ENCODE results near the gene CCNQ.

Gene CCNQ

DNA sequence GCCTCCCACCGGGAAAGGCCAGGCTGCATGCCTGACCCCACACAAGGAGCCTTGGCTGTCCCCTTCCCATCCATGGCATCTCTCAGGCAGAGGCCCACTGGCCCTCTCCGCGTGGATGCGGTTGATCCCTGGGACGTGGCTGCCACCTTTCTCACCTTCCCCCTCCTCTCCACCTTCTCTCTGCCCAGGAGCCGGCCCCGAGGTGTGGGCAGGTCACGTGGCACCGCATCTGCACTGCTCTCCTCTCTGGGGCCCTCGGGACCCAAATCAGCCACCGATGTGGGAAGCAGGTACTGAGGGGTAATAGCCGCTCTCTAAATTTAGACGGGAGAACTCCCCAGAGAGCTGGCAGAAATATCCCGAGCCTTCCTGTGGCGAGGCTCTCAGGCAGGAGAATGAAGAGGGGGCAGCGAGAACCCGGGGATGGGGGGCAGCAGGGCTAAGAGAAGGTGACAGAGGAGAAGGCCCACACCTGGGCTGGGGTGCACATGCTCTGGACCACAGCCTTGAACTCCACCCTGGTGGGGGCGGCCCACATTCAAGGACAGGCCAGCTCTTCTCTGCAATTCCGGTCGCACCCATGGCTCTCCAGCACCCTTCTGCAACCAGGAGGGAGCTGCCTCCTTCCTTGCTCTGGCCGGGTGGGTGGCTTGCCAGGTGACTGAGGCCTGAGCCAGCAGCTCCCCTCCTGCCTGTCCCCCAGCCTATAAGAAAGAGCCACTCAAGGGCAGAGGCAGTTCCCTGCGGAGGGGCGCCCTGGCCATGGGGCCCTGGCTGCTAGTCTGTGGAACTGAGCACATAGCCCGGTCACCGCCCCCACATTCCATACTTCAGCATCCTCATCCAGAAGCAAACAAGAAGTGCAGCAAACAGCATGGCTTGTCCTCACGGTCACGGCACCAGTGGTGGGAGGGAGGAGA is 38.4 kb upstream of the CCNQ start:
- DNase-seq (ENCODE audit: low spot score): no peak

DNA sequence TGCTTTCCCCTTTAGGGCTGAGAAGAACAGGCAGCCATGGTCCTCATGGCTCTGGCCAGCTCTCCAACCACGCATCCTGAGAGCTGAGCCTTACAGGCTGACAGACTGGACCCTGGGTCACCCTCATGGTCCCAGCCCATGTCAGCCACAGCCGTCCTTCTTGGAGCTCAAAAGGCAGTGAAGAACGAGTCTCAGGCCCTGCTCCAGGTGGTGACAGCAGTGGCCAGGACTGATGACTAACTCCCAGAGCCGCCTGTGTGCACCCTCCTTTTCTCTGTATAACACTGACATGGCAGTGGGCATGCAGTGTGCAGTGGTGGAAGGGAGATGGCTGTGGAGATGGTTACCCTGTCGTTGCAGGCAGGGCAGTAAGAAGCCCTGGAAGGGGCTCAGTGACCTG is 37.8 kb upstream of the CCNQ start:
- DNase-seq (ENCODE audit: low spot score): no peak

DNA sequence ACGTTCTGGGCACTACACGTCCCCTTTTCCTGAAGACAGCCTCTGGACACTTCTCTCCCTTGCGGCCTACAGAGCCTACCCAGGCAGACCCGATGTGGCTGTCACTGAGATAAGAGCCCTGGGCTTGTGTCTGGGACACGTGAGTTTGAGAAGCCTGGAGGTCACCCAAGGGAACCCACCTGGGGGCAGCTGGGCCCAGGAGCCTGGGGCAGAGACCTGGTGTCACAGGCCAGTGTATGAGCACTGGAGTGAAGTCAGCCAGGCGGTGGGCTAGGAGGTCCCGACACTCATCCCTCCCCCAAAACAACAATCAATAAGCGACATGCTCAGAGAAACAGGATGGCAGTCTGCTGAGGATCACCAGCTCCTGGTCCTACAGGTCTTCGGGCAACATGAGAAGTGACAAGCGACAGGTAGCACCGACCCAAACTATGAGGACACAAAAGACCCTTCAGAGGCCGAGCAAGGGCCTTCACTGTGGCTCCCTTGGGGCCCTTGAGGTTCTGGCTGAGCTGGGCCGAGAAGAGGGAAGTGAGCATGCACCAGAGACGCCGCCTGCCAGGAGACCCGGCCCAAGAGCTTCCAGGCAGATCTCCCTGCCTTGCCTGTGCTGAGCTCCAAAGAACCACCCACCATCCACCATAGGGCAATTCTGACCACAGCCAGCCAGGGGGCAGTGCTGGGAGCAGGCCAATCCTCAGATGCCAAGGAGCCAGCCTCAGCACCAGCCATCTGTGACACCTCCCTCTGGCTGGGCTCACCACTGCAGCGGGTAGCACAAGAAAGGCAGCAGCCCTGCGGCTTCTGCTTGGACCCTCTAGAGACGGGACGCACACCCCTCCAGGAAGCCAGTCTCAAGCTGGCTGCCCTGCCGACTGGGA is 37.1 kb upstream of the CCNQ start:
- DNase-seq (ENCODE audit: low spot score): no peak

DNA sequence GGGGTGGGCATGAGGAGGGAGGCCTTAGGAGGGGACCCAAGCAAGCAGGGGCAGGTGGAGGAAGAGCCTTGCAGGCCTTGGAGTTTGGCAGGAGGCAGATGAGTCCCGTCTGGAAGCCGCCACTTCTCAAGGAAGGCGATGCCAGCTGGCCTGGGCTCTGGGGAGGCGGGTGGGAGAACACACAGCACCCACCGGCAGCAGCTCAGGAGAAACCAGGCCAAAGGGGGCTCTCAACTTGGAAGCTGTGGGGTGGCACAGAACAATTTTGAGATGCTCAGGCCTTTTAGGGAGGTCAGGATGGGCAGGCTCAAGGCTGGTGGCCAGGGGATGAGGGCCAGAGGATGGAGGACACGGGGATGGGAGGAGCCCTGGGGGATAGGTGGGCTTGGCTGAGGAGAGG is 36.4 kb upstream of the CCNQ start:
- no peak for DNase-seq (ENCODE audit: low spot score)

DNA sequence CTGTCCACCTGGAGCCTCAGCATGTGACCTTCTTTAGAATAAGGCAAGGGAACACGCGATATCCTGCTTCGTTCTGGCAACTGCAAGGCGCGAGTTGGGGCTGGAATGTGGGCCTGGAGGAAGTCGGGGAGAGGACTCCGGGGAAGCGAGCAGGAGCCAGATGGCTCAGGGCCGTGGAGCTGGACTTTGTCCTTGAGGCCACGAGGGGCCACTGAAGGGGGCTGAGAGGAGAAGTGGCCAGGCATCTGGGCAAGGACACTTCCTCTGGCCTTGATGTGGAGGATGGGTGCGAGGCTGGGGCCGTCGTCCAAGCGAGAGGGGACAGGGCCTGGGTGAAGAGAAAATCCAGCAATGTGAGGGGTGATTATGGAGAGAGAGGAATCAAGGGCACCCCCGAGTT is 35.9 kb upstream of the CCNQ start:
- no peak for DNase-seq (ENCODE audit: low spot score)

DNA sequence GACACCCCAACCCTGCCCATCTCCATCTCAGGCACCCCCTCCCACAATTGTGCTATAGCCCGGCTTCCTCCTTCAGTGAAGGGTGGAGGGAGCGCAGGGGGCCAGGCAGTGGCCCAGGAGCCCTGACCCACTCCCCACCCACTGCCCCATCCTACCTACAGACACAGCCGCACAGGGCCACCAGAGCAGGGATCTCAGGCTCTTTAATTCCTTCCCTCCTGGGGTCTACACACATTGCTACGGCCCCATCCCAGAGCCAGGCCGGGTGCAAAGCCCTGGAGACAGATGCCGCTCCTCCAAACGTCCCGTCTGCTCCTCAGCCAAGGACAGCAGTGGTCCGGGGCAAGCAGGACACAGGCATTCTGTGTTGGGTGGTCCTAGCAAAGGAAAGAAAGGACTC is 35.3 kb upstream of the CCNQ start:
- no peak for DNase-seq (ENCODE audit: low spot score)

DNA sequence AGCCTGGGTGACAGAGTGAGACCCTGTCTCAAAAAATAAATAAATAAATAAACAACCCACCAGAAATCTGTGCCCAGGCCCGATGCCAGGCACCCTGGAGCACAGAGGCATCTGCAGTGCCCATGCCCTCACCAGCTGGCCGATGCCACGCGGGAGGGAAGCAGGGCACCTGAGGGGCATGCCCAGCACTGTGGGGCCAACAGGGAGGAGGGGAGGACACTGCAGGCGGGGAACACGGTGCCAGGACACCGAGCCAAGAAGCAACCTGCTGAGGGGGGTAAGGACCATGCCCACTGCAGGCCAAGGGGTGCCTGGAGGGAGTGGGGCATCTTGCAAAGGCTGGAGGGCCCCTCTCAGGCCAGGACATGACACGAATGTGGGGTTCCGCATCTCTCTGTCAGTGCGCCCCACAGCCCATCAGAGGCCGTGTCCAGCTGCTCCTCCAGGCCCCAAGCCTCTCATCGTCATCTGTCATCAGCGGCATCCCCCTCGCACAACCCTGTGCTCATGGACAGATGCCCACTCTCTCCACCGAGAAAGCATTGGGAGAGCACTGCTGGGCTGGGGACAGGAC is 34.8 kb upstream of the CCNQ start:
- no peak for DNase-seq (ENCODE audit: low spot score)

DNA sequence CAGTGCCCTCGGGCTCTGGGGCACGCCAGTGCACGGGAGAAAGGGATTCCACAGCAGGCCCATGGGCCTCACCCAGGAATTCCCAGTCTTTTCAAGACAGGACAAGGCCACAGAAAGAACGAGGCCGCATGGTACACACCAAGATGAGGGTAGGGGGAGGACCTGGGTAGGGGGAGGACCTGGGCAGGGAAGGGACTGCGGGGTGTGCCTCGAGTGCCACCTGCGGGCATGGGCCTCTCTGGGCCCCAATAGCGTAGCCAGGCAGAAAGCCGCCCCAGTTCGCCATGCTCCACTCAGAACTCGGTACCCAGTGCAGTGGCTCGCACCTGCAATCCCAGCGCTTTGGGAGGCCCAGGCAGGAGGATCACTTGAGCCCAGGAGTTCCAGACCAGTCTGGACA is 34.1 kb upstream of the CCNQ start:
- no peak for DNase-seq (ENCODE audit: low spot score)

DNA sequence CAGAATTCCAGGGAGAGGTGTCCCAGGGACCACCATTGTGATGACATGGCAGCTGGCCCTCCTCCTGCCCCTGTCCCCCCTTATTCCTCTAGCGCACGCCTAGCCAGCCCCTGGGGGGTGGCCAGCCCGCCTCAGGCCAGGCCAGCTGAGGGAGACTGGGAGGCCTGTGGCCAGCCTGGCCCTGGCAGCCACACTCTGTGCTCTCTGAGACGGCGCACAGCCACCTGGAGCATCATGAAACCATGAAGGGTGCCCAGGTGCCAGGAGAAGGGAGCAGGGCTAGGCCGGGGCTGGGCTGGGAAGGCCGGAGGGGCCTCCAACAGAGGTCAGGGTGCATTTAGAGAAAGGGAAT is 33.6 kb upstream of the CCNQ start:
- DNase-seq (ENCODE audit: low spot score): no peak

DNA sequence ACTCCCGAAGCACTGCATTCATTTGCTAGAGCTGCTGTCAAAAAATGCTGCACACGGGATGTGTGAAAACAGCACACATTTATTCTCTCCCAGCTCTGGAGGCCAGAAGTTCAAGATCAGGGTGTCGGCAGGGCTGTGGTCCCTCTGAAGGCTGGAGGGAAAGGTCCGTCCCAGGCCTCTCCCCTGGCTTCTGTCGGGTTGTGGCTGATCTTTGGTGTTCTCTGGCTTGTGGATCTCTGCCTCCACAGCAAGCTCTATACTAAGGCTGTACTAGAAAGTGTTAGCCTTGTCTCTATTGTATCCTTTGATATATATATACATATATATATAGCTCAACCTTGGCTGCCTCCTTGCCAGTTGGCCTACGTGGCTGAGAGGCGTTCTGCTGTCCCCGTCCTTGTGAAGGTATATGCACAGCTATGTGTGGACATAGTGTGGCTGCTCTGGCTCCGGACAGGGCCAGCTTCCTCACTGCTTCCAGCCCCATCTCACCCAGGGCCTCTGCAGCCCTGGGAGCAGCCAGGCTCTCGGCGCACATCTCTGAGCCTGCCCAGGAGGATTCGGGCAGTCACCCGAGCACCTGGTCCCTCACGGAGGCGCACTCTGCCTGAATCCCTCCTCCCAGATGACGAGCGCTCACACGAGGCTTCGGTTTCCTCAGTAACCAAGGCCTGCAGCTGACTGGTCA is 33.1 kb upstream of the CCNQ start:
- DNase-seq (ENCODE audit: low spot score): no peak

DNA sequence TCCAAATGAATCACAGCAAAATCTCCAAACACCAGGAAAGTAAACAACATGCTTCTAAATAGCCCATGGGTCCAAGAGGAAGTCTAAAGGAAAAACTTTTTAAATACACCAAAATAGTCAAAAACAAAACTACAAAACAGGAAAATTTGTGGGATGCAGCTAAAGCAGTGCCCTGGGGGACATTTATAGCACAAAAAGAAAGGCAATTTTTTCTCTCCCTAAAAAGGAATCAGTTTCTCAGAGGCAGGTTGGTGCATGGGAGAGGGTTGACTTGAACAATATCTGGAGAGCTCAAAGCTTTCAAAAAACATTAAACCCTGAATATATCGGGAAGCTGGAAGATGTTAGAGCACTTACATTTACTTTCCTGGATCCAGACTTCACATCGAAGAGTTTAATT is 32.4 kb upstream of the CCNQ start:
- no peak for DNase-seq (ENCODE audit: low spot score)

DNA sequence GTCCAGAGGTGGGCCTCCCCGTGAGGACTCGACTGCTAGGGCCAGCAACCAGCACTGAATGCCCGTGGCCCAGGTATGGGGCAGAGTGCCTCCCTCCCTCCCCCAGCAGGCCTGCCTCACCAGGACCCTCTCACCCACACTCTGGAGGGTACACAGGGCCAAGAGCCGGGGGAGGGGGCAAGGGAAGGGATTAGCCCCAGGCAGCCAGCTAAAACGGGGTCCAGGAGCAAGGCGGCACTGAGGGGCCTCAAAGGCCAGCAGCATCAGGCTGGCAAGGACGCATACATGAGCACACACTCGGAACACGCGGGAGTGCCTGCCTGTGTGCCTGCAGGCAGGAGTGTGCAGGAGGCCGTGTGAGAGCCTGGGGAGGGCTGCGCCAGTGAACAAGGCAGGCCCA is 29.7 kb upstream of the CCNQ start:
- DNase-seq (ENCODE audit: low spot score): no peak

DNA sequence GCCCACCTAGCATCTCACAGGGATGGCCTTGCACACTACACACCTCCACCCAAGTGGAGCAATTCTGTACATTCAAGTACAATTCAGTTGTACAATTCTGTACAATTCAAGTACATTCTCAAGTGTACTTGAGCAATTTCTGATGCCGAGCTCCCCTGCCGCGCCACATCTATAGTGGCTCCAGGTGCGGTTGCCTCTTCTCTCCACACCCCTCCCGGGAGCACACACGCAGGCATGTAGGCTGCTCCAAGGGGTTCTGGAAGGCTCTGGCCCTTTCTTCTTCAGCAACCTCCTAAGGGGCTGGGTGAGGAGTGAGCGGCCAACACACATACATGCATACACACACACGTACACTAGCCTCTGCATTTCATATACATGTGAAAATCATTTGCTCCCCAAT is 29.2 kb upstream of the CCNQ start:
- DNase-seq (ENCODE audit: low spot score): no peak

DNA sequence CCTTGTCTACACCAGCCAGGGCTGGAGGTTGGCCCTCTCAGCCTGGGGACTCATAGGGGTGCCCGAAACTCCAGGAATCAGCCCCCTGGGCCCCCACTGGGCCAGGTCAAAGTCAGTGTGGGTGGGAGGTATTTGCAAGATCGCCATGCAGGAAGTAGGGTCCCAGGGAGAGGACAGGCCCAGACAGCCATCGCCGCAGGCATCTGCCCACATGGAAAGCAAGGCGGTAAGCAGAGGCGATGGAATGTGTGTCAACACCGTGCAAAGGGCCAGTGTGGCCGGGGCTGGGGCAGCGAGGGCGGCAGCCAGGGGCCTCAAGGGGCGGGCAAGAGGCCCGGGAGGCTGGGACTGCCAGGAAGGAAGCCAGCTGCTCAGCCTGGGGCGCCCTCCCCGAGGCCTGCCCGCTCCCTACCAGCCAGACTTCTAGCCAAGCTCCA is 28.8 kb upstream of the CCNQ start:
- no peak for DNase-seq (ENCODE audit: low spot score)

DNA sequence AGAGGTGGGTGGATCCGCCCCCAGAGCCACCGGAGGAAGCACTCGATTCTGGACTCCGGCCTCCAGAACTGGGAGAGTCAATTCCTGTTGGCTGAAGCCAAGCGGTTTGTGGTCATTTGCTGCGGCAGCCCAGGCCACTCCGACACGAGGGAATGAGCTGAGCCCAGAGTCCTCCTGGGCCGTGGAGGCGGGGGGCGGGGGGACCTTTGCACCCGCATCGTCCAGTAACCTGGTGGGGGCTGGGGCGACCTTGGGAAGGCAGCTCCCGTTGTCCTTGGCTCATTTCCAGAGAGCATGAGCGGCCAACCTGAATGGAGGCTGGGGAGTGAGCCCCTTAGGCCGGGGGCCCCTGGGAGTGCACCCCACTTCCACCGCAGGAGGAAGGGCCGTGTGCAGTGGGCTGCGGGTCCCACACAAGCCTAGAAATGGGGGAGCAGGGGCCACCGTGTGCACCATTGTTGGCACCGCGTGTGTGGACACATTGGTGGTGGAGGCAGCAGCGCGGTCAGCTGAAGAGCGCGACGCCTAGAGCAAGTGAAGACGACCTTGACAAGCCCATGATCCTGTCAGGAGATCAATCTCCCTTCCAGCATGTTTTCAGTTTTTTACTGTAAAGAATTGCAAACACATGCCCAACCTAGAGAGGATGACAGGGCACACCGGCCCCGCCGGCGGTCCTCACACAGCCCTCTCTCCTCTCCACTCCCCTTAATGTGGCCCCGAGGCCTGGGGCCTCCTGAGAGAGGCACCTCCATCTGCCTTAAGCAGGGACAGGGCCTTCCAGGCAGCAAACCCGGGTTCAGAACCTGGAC is 28.1 kb upstream of the CCNQ start:
- DNase-seq (ENCODE audit: low spot score): no peak

DNA sequence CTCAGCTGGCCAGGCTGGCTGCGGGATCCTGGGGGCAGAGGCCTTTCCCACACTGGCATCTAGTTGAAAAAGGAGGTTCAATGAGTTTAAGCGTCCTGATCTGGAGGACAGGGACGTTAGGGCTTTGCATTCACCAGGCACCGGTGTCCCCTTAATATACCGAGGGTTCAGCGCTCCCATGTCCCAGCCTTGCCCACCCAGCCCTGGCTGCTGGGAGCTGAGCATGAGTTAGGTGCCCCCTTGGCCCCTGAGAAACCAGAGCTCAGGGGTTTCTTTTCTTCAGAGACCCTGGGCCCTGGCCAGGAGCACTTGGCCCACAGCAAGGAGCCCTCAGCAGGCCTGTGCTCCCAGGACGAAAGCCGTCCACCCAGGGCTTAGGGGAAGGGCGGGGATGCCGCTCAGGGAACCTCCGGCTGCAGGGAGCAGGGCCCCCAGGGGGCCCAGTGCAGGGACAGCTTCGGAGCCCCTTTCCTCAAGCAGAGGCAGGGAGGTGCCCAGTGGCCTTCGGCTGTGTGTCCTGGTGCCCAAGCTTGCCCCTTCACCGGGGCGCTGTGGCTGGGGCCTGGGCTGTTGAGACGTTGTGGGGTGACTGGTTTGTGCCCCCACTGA is 27.2 kb upstream of the CCNQ start:
- no peak for DNase-seq (ENCODE audit: low spot score)

DNA sequence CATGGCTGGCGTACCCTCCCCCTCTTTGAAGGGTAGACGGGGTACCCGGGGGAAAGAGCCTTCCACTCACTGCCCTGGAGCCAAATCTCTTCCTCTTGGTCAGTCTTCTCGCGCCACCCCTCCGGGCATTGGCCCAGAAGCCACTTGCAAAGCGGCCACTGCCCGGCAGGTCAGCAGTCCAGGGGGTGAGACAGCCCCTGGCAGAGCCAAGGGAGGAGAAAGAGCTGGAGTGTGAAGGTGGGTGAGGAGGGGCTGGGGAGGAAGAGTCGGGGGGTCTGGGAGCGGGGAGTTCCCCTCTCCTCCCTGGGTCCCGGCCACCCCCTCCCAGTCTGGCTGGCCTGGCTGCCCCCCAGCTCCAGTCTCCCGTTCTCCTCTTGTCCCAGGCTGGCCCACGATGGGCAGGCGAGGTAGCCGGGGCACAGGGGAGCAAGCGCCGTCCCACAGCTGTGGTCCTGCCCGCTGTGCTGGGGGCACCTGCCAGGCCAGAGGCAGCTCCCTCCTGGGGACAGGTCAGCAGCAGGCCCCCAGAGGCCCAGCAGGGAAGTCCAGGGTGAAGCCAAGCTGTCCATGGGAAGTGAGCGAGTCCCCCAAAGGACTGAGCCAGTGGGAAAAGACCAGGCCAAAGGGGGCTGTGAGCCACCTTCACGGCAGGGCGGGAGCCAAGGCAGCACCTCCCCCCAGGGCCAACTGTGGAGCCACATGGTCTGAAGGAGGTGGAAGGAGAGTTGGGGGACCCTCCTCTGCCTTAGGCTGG is 26.5 kb upstream of the CCNQ start:
- DNase-seq (ENCODE audit: low spot score): no peak

DNA sequence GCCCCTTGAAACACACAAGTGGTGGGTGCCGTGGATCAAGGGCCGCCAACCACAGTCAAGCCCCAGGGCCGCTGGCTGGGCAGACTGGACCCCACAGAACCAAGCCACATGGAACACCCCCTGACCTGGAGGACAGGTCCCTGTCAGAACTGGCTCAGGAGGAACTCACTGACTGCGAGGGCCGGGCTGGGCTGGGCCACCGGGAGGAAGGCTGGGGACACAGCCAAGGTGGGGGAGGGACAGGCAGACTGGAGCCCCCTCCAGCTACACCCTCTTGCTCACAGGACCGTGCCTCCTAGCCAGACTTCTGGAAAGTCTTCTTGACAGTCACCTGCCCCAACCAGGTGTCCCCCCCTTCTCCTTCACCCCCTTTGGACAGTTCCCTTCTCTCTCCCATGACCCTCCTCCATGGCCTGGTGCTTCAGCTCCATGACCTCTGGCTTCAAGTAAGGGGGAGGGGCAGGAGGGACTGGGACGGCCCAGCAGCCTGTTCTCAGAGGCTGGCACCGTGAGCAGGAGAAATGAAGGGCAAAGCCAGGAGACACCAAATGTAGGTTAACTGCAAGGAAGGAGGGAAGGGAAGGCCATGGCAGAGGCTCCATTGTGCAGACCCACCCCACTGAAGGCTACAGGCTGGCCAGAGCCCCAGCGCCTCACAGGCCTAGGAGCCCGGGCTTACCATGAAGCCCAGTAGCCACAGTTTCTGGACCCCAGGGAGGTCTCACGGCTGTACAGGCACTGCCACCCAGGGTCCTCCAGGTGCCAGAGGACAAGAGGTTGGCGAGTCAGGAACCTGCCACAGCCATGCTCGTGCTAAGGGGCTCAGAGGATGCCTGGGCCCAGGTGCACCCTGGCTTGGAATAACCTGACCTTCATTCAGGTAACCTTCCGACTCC is 25.5 kb upstream of the CCNQ start:
- no peak for DNase-seq (ENCODE audit: low spot score)

DNA sequence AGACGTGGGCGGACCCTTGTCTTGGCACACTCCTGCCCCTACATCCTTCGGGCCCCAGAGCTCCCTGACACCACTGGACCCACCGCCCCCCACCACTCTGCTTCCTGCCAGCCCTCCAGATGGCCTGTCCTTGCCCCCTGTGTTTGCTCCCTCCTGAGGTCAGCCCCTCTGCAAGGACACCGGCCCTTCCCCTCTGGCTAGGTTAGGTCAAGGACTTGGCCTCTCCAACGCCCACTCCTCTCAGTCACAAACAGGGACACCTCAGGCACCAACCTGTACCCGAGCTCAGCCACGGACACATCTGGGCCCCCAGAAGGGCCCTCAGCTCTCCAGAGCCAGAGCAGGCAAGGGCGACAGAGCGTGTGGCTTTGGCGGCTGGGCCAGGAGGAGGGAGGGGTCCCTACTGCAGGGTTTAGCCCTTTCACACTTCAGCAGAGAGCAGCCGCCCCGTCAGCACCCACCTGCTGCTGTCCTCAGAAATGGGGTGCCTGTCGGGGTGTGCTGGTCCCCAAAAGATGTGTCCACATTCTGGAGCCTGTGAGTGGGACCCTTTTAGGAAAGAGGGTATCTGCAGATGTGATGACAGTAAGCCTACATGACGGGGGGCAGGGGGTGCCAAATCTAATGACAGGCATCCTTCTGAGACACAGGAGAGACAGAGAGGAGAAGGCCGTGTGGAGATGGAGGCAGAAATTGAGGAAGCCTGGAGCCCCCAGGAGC is 24.5 kb upstream of the CCNQ start:
- DNase-seq (ENCODE audit: low spot score): no peak

Measured in AG20443 (cell line).